ENCODE results near the gene DENND1B. TPM values are rescaled to one million over a fixed set of nuclear protein-coding genes. Genes with fewer than 3 reads are reported as not detected.

DENND1B gene
- total RNA-seq, 1 donor from 2014 or later, result 22.1 TPM

- H3K27me3 Mint-ChIP-seq (ENCODE audit: unreplicated experiment), result peaks cover 4% of the 10 kb centered on the region
- H3K9me3 Mint-ChIP-seq (ENCODE audit: unreplicated experiment), result peaks cover 6% of the 10 kb centered on the region
- peak overlapping the region; percentile 95 for H3K27ac Mint-ChIP-seq (ENCODE audit: unreplicated experiment)
- peaks cover 52% of the 10 kb centered on the region for H3K4me1 Mint-ChIP-seq (ENCODE audit: low read depth, unreplicated experiment)
- peak; percentile 42 for DNase-seq
- peak overlapping the region; percentile 80 for H3K4me3 Mint-ChIP-seq (ENCODE audit: unreplicated experiment)
- no peaks in the 10 kb centered on the region for H3K36me3 Mint-ChIP-seq (ENCODE audit: unreplicated experiment)
- TF ChIP-seq CTCF (IDR thresholded peaks at IDR 0.05; ENCODE audit: partially characterized antibody, unreplicated experiment), result no peak
These were observed 99.6 kb downstream of the DENND1B start for GRCh38 chr1:197675583-197676208.

- Mint-ChIP-seq H3K27ac (ENCODE audit: unreplicated experiment) (peak overlapping the region; percentile 98), H3K4me1 (ENCODE audit: low read depth, unreplicated experiment) (peaks cover 57% of the 10 kb centered on the region), H3K4me3 (ENCODE audit: unreplicated experiment) (peak overlapping the region; percentile 80), H3K36me3 (ENCODE audit: unreplicated experiment) (no peaks in the 10 kb centered on the region), H3K27me3 (ENCODE audit: unreplicated experiment) (peaks cover 4% of the 10 kb centered on the region), H3K9me3 (ENCODE audit: unreplicated experiment) (peaks cover 6% of the 10 kb centered on the region)
- TF ChIP-seq CTCF (IDR thresholded peaks at IDR 0.05; ENCODE audit: partially characterized antibody, unreplicated experiment), result no peak
- peak; percentile 51 for DNase-seq
These were observed 101.0 kb downstream of the DENND1B start for GRCh38 chr1:197674286-197674685.

DNA sequence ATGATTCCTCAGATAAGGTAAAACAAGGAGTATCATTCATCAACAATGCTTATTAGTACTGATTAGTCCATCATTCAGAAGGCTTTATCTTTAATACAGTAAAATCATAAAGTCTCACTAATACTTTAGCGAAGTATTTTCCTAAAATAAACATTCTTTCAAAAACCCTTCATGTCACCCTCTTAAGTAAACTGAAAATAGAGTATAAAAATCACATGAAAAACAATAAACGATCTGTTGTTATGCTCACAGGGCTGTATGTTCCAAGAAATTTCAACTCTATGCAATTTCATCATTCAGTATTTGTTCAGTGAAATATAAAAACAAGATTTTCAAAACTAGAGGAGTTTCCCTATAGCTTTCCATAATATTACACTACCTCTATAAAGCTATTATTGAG lies 102.0 kb downstream of the DENND1B start:
- peaks cover 6% of the 10 kb centered on the region for H3K9me3 Mint-ChIP-seq (ENCODE audit: unreplicated experiment)
- H3K36me3 Mint-ChIP-seq (ENCODE audit: unreplicated experiment), result no peaks in the 10 kb centered on the region
- peaks cover 61% of the 10 kb centered on the region for H3K4me1 Mint-ChIP-seq (ENCODE audit: low read depth, unreplicated experiment)
- no peak for DNase-seq
- no peak for TF ChIP-seq CTCF (IDR thresholded peaks at IDR 0.05; ENCODE audit: partially characterized antibody, unreplicated experiment)
- H3K27me3 Mint-ChIP-seq (ENCODE audit: unreplicated experiment), result peaks cover 4% of the 10 kb centered on the region
- H3K4me3 Mint-ChIP-seq (ENCODE audit: unreplicated experiment), result peak overlapping the region; percentile 44
- peak overlapping the region; percentile 90 for H3K27ac Mint-ChIP-seq (ENCODE audit: unreplicated experiment)

DNA sequence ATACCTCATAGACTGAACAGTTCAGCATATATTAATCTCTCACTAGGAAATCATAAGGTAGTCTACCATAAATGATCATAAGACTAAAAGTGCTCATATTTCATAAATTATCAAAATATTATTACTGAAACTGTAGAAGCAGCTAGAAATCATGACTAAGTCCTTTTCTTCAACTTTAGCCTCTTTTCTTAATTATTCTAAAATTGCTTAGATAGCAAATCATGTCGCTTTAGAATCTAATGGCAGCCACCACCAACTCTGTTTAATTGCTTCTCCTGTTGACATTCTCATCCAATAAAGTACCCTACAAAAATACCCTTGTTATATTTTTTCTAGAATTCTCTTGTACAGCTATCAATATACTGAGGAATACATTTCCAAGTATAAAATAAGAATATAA lies 102.9 kb downstream of the DENND1B start:
- H3K27me3 Mint-ChIP-seq (ENCODE audit: unreplicated experiment), result peaks cover 4% of the 10 kb centered on the region
- H3K4me3 Mint-ChIP-seq (ENCODE audit: unreplicated experiment), result no peak overlapping the region
- H3K27ac Mint-ChIP-seq (ENCODE audit: unreplicated experiment), result no peak overlapping the region
- H3K4me1 Mint-ChIP-seq (ENCODE audit: low read depth, unreplicated experiment), result peaks cover 54% of the 10 kb centered on the region
- H3K36me3 Mint-ChIP-seq (ENCODE audit: unreplicated experiment), result no peaks in the 10 kb centered on the region
- no peak for DNase-seq
- TF ChIP-seq CTCF (IDR thresholded peaks at IDR 0.05; ENCODE audit: partially characterized antibody, unreplicated experiment), result no peak
- H3K9me3 Mint-ChIP-seq (ENCODE audit: unreplicated experiment), result peaks cover 6% of the 10 kb centered on the region

GRCh38 chr1:197671920-197672319 lies 103.4 kb downstream of the DENND1B start:
- DNase-seq, result no peak

More at GRCh38 chr1:197671920-197672319, 103.4 kb downstream of the DENND1B start:
- Mint-ChIP-seq H3K27me3 (ENCODE audit: unreplicated experiment) (peaks cover 4% of the 10 kb centered on the region), H3K4me3 (ENCODE audit: unreplicated experiment) (no peak overlapping the region), H3K36me3 (ENCODE audit: unreplicated experiment) (no peaks in the 10 kb centered on the region), H3K4me1 (ENCODE audit: low read depth, unreplicated experiment) (peaks cover 50% of the 10 kb centered on the region), H3K9me3 (ENCODE audit: unreplicated experiment) (peaks cover 6% of the 10 kb centered on the region), H3K27ac (ENCODE audit: unreplicated experiment) (no peak overlapping the region)
- TF ChIP-seq CTCF (IDR thresholded peaks at IDR 0.05; ENCODE audit: partially characterized antibody, unreplicated experiment), result no peak

Measured in glutamatergic neuron (in vitro differentiated cells).